HK-2 (cell line): ENCODE results near the gene TERC.
"Not testable (repeated sequence)": the region's sequence is repeated elsewhere in the genome, so short reads cannot be mapped to it uniquely, and the experiment has no call there.

Experiments
- DNase-seq: peaks from one replicate; pipeline ENCODE4 v3.0.0-alpha.2; 2018; ENCODE audit not compliant: unreplicated experiment

The TERC gene

DNA sequence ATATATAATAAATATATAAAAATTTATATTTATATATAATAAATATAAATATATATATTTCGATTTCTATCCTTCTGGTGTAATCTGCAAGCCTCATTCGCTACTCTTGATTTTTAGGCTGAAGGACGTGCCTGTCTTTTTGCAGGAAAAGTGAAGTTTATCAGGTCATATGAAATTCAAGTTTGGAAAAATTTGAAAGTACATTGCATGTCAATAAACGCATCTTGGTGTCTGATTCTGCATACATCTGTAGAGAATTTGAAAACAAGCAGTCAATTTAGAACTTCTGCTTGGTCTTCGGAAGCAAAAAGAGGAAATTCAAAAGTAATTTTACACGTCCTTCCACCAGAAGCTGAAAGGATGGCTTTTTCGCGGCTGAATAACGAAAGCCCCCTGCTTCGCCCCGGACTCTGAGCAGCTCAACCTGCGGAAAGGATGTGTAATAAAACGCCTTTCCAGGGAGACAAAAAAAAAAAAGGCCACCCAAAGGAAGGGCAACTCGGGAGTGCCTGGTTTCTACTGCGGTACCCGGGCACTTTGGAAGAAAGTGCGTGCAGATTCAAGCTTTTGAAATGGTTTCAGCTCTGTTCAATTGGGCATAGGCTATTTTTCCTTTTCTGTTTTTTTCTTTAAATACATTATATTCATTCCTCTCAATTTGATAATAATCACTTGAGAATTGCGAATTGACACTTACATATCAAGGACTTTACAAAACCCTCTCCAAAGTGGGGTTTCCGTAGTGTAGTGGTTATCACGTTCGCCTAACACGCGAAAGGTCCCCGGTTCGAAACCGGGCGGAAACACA is 6.8 kb upstream of the TERC start:
- peak; percentile 68 for DNase-seq

DNA sequence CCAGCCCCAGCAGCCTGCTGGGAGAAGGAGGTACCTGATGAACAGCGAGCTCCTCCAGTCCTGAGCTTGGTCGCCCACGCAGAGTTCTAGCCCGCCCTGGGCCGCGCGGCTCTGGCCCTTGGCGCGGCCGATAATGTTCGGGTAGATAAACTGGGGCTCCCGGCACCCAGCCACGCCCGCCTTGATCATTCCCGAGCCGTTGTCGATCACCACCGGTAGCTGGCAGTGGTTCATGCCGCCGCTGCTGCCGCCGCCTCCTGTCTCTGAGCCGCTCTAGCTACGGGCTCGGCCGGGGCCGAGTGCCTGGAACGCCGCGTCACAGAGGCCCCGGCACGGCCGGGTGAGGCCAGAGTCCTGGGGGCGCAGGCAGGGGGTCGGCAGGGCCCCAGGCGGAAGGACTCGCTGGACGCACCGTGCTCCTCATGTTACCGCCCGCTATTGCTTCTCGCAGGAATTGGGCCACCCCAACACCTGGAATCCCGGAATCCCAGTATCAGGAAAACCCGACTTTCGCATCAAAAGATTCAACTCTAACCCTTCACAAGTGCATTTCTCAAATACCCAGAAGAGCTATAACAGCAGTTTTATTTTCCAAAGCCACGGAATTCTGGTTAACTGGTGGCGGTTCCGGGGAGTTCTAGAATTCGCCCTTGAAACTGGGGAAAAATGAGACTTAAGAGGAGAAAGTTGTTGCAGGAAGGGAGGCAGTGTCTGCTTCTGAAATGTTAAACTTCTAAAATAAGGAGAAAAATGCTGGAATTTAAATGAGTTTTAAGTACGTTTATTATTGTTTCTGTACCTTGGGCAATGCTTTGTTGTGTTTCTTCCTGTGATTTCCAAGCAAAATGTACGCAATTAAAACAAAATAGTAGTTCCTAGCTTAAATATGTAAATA is 4.7 kb upstream of the TERC start, which contains the start of gene ACTRT3:
Gene ACTRT3, minus strand, starts transcription at position 275 of the 895 bp plus-strand sequence. Its CDS starts 41 bp downstream, at position 234.
- peak; percentile 67 for DNase-seq

DNA sequence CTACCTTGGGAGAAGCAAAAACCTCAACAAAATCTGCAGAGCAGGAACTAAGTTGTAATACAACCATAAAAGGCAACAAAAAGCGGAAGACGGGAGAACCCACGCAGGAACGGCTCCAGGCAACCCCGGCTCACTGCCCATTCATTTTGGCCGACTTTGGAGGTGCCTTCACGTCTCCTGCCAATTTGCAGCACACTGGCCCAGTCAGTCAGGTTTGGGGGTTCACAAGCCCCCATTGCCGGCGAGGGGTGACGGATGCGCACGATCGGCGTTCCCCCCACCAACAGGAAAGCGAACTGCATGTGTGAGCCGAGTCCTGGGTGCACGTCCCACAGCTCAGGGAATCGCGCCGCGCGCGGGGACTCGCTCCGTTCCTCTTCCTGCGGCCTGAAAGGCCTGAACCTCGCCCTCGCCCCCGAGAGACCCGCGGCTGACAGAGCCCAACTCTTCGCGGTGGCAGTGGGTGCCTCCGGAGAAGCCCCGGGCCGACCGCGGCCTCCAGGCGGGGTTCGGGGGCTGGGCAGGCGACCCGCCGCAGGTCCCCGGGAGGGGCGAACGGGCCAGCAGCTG is 463 bp downstream of the TERC start:
- peak; percentile 74 for DNase-seq

DNA sequence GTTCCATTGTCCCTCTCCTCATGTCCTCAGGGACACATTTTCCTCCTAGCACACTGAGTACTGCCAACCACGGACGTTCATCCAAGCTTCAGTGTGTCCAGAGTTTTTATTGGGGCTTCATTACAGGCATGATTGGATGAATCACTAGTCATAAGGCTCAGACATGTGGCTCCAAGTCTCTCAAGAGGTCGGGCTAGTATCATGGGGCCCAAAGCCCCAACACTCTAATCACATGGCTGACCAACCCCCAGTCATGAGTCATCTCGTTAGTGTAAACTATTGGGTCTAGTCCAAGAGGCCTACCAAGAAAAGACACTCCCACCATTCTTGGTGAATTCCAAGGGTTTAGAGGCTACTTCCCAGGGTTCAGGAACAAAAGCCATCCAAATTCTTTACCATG is 4.4 kb downstream of the TERC start:
- DNase-seq = peak; percentile 47

DNA sequence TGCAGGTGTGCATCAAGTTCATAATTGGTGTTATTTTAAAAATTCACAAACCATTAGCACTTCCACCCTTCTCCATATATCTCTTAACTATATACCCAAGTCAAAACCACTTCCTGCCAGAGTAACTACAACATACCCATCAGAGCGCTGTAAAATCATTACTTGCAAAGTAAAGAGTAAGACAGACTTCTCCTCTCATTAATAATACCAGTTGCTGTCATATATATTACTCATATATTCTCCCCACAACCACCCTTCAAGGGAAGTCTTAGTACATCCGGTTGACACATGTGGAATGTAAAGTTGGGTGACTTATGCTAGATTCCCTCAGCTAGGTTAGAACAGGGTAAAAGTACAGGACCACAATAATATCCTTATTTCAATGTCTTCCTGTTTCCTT is 5.6 kb downstream of the TERC start:
- no peak for DNase-seq

DNA sequence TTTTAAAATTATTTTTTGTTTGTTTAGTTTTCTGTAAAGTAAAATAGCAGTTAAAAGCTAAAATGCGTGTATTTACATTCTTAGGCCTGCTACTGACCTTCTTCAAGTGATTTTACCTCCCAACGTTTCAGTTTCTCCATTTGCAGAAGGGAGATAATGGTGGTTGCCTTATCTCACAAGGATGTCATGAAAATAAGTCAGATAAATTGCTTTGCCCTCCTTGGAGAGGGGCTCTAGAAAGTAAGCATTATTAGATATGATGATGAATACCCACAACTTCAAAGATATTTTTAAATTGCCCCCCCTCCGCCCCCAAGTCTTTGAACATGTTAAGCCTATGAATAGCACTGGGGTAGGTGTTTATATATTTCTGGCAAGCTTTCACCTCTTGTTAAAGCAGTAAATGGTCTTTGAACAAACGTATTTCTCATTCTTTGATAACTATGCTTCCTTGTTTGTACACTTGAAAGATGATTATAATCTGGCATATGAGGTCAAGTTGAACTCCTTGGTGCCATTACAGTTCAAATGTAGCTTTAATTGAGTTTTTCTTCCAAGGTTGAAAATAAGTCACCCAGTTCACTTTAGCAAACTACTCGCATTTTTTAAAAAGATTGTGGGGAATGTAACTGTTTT is 6.4 kb downstream of the TERC start:
- DNase-seq = no peak

DNA sequence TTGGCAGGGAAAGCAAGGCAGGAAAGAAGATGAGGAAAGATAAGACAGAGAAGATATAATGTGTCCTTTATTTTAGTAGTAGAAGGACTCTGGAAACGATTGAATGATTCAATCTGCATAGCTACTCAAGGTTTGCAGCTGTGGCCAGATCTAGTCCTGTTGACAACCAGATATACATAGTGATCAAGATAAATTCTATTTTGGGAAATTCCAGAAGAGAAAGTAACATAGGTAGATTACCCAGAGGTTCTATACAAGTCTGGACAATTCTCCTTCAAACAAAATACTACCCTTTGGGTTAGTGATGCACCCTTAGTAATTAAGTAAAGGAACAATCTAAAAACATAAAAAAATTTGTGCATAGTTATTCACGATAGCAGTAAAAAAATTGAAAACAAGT is 9.4 kb downstream of the TERC start:
- DNase-seq = no peak

DNA sequence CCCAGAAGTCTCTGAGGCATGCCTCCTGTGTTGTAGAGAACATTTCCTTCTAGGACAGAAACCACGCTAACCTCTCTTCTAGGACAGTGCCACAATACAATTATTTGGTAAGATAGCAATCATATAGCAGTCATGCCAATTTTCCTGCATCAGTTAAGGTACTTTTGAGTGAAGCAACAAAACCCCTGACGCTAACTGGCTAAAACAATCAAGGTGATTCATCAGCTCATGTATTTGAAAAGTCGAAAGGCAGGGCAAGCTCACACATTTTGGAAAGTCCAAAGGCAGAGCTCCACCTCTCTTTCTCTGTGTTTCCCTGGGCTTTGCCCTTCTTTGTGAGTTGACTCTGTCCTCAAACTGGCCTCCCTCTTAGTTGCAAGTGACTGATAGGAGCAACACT is 10.1 kb downstream of the TERC start:
- DNase-seq = no peak

DNA sequence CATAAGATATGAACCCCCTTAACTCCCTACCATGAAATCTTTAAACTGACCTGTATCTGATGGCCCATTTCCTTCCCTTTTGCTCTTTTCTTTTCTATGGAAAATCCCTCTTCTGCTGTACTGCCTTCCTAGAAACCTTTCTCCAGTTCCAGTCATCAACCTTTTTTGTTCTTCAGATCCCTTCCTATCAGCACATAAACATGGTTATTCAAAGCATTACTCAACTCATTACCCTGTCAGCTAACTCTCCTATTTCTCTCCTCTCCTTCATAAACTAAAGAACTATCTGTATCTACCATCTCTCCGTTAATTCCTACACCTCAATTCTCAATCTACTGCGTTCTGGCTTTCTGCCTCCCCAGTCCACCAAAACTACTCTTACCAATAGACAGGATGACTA is 13.0 kb downstream of the TERC start:
- DNase-seq = no peak

DNA sequence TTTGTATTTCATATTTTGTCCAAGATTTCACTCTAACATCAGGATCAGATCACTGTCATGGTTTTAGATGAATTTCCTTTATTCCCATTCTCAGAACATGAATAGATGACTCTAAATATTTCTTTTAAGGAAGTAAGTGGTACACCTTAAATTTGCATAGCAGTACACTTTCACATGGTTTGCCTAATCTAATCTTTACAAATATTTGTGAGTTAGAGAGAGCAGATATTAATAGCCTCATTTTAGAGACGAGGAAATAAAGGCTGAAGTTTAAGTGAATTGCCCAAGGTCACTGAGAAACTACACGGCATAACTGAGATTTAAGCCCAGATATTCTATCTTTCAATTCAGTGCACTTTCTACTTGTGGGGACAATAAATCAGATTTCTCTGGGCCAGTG is 14.2 kb downstream of the TERC start:
- DNase-seq = no peak

DNA sequence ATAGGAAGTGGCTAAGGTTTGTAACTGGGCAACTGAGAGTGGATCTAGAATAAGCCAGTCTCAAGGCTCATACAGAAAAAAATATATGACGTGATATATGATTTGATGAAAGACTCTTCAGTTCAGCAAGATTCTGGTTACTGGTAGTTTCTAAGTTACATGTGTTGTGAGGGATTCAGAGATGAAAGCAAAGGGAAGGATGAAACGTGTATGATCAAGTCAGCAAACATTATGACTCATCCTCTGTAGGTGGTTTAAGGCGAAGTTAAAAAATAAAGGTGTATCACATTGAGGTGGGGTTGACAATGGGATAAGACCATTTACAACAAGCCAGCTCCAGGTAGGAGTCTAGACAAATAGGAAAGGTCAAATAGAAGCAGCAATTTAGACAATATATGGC is 16.2 kb downstream of the TERC start:
- DNase-seq = no peak

DNA sequence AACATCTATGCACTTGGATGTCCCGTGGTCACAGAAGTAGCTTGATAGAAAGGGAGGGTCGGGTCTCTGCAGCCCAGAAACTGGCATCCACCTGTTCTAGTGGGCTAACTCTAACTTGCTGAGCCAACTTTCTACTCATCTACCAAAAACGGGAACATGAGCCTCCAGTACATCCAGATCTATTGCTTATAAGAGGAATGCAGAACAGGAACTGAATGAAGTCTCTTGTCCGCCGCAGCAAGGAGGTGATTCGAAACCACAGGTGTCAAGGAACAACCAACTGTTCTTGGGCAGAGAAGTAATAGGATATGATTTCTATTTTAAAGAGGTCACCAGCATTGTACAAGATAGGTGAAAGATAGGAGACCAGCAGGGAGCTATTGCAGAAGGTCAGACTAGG is 17.9 kb downstream of the TERC start:
- DNase-seq = no peak

DNA sequence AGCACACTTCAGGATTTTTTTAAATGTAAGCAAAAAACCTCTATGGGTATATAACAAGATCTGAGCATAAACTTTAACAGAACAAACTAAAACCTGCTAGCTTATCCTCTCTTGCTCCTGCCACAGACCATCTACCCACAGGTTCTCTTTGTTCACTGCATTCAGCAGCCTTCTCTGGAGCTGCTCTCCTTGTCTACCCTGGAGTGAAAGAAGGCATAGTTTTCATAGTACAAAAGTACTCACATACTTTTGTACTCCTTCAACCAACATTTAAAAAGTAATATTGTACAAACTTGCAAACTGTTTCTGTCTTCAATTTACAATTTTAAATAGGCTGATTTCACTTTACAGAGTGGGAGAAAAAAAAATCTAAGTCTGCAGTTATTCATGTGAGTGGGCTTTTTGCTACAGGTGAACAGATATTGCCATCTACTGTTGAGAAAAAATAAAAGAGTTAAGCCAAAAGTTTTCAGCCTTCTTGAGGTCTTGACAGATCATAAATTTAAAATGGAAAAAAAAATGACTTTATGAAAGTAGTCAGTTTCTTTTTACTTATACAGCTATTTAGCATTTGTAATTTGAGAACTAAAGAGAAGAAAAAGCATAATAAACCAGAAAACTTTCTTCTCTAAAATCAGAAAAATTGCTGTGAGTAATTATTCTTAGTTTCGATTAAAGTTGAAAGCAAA is 20.4 kb downstream of the TERC start:
- DNase-seq = no peak

DNA sequence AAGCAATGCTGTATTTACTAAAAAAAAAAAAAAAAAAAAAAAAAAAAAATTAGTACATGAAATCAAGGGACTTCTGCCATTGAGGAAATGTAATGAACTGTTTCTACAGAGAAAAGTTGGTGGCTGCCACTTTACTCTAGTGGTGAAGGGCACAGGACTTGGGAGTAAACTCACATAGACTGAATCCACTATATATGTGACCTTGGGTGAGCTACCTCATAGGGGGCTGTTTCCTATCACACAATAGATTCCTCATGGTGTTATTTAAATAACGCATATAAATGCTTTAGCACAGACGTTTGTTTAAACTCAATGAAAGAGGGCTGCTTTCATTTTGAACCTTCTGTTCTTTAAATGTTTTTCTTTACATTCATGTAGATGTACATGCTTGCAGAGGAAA is 25.8 kb downstream of the TERC start:
- DNase-seq = no peak

DNA sequence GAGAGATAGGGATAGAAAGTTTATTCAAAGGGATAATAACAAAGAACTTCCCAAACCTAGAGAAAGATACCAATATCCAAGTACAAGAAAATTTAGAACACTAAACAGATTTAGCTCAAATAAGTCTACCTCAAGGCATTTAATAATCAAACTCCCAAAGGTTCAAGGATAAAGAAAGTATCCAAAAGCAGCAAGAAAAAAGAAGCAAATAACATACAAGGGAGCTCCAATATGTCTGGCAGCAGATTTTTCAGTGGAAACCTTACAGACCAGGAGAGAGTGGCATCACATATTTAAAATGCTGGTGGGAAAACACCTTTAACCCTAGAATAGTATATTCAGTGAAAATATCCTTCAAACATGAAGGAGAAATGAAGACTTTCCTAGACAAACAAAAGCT is 33.0 kb downstream of the TERC start:
- not testable (repeated sequence) for DNase-seq

DNA sequence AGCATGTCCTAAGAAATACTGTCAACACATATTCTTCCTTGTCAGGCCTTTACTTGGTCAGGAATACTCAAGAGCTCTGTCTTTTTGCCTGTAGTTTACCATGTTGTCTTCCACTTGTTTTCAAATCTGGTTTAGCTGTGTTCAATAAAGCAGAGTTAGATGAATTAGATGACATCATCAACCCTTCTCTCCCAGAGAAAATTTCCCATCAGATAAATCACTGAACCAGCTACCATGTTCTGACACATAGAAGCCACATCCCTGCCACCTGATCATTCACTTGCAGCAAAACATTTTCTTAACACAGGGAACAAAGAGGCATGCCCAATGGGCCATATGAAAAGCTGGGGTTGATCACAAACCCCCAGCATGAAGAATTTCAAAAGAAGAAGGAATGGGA is 42.1 kb downstream of the TERC start:
- no peak for DNase-seq

DNA sequence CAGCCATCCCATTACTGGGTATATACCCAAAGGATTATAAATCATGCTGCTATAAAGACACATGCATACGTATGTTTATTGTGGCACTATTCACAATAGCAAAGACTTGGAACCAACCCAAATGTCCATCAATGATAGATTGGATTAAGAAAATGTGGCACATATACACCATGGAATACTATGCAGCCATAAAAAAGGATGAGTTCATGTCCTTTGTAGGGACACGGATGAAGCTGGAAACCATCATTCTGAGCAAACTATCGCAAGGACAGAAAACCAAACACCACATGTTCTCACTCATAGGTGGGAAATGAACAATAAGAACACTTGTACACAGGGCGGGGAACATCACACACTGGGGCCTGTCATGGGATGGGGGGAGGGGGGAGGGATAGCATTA is 46.4 kb downstream of the TERC start:
- DNase-seq = not testable (repeated sequence)
